GM19043 (cell line): ENCODE measurements around the gene LMX1A.

Source experiments
- ATAC-seq: cut with Tn5 transposase; IDR thresholded peaks from one replicate; pipeline ENCODE4 v1.9.1; 2021; ENCODE audit warnings: low read depth; ENCODE audit not compliant: unreplicated experiment

Gene LMX1A

GRCh38 chr1:165174491-165174890 is 182.0 kb downstream of the LMX1A start:
- ATAC-seq = no peak

GRCh38 chr1:165173818-165174217 is 182.7 kb downstream of the LMX1A start:
- no peak for ATAC-seq

- no peak for ATAC-seq
Measured at GRCh38 chr1:165173409-165173808, 183.1 kb downstream of the LMX1A start.

- no peak for ATAC-seq
Measured at GRCh38 chr1:165172666-165173065, 183.8 kb downstream of the LMX1A start.

- ATAC-seq = no peak
Measured at GRCh38 chr1:165169729-165170128, 186.8 kb downstream of the LMX1A start.

GRCh38 chr1:165169028-165169427 is 187.5 kb downstream of the LMX1A start:
- no peak for ATAC-seq

GRCh38 chr1:165168467-165168866 is 188.0 kb downstream of the LMX1A start:
- ATAC-seq = no peak

- ATAC-seq = no peak
Measured at GRCh38 chr1:165162671-165163241, 193.8 kb downstream of the LMX1A start.

GRCh38 chr1:165161130-165161529 is 195.4 kb downstream of the LMX1A start:
- ATAC-seq = no peak

- ATAC-seq = no peak
Measured at GRCh38 chr1:165153182-165153581, 203.3 kb downstream of the LMX1A start.

GRCh38 chr1:165152727-165153126 is 203.8 kb downstream of the LMX1A start:
- ATAC-seq = no peak

GRCh38 chr1:165152109-165152508 is 204.4 kb downstream of the LMX1A start:
- no peak for ATAC-seq
